ENCODE data around the gene ZNF667.

Gene ZNF667

GRCh38 chr19:56393119-56394012 is 83.8 kb downstream of the ZNF667 start, which contains the start of gene ZNF582 (continued):
- TF ChIP-seq ZBTB11 (tag by site-specific recombination; conservative IDR thresholded peaks at IDR 0.05; ENCODE audit: low read depth) (peak; percentile 97), GLIS2 (tag by site-specific recombination; IDR thresholded peaks at IDR 0.05) (peak; percentile 80), ZNF155 (tag by site-specific recombination; IDR thresholded peaks at IDR 0.05) (no peak), REPIN1 (tag by site-specific recombination; IDR thresholded peaks at IDR 0.05; ENCODE audit: low read depth) (no peak), IKZF3 (tag by site-specific recombination; IDR thresholded peaks at IDR 0.05) (no peak), ZNF366 (tag by site-specific recombination; conservative IDR thresholded peaks at IDR 0.05) (no peak), ZNF660 (tag by site-specific recombination; IDR thresholded peaks at IDR 0.05) (0 out of 2 replicates have a peak, but pooled peaks have one; percentile 64), FEZF1 (tag by site-specific recombination; IDR thresholded peaks at IDR 0.05) (no peak), ZNF324 (tag by site-specific recombination; IDR thresholded peaks at IDR 0.05) (peak; percentile 71), GFI1B (tag by site-specific recombination; IDR thresholded peaks at IDR 0.05) (no peak), ZEB2 (tag by site-specific recombination; IDR thresholded peaks at IDR 0.05) (peak; percentile 81), ZNF510 (tag by site-specific recombination; IDR thresholded peaks at IDR 0.05; ENCODE audit: insufficient replicate concordance) (no peak), ZNF596 (tag by site-specific recombination; IDR thresholded peaks at IDR 0.05) (no peak), ZNF114 (tag by site-specific recombination; IDR thresholded peaks at IDR 0.05) (no peak), SP3 (tag by site-specific recombination; IDR thresholded peaks at IDR 0.05) (peak; percentile 61; the same call in 1 of the 2 replicates), ZNF221 (tag by site-specific recombination; IDR thresholded peaks at IDR 0.05; ENCODE audit: borderline replicate concordance) (no peak), ZIC2 (tag by site-specific recombination; IDR thresholded peaks at IDR 0.05) (no peak), ZNF394 (tag by site-specific recombination; IDR thresholded peaks at IDR 0.05; ENCODE audit: borderline replicate concordance) (no peak), ZNF274 (IDR thresholded peaks at IDR 0.05; ENCODE audit: low read length) (no peak), ZNF274 (tag by site-specific recombination; IDR thresholded peaks at IDR 0.05; ENCODE audit: borderline replicate concordance) (no peak; the same call in 1 of the 2 replicates), BCL6B (tag by site-specific recombination; IDR thresholded peaks at IDR 0.05) (no peak), ZNF24 (tag by site-specific recombination; IDR thresholded peaks at IDR 0.05) (peak; percentile 68), PATZ1 (tag by site-specific recombination; IDR thresholded peaks at IDR 0.05) (peak; percentile 60), ZNF26 (tag by site-specific recombination; IDR thresholded peaks at IDR 0.05) (no peak), EGR2 (tag by site-specific recombination; IDR thresholded peaks at IDR 0.05; ENCODE audit: low read depth) (peak; percentile 40; the same call in 1 of the 2 replicates), ZBTB49 (tag by site-specific recombination; IDR thresholded peaks at IDR 0.05; ENCODE audit: low read depth) (no peak), ZNF501 (tag by site-specific recombination; IDR thresholded peaks at IDR 0.05) (peak; percentile 61; the same call in 1 of the 2 replicates), ZNF701 (tag by site-specific recombination; IDR thresholded peaks at IDR 0.05) (no peak)

Data from HEK293 (cell line).